EL (cell line): ENCODE measurements around the gene CYFIP1.
"Not testable (repeated sequence)": the region's sequence is repeated elsewhere in the genome, so short reads cannot be mapped to it uniquely, and the experiment has no call there.

Experiments
- DNase-seq: peaks from one replicate; pipeline ENCODE4 v3.0.0-alpha.2; 2016

Gene CYFIP1

DNA sequence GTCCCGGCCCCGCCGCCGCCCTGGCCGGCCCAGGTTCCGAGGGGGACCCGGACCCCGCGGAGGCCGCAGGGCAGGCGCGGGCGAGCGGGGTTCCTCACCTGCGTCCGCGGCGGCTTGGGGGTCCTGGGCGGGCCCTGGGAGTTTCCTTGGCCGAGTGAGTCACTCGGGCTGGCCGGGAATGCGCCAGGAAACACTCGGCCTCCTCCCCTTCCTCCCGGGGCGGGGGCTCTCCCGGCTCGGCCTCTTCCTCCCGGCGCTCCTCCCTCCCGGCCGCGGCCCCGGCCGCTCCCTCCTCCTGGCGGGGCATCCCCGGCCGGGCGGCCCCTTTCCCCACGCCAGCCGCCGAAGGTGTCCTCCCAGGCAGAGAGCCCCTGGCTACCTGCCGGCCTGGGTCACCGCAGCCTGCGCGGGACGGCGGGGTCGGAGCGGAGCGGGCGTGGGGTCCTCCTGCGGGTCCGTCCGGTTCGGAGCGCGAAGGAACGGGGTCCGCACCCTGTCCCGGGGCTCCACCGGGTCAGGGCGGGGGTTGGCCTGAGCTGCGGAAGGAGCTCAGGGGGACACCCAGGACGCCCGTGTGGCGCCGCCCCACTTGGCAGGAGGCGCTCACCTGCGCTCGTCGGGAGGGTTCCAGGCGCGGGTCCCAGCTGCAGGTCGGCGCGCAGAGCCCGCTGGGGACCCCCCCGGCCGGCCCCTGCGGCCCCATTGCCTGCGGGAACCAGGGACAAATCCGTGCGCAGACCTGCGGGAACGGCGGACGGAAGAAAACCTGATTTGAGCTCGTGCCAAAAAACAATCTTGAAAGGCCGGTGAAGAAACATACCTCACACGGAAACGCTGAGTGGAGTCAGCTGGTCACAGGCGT is at the start of gene CYFIP1:
TSS of gene CYFIP1 (minus strand) at position 180 of the 862 bp plus-strand sequence. CDS start 33,083 bp downstream, outside the sequence.
- peak; percentile 88 for DNase-seq

DNA sequence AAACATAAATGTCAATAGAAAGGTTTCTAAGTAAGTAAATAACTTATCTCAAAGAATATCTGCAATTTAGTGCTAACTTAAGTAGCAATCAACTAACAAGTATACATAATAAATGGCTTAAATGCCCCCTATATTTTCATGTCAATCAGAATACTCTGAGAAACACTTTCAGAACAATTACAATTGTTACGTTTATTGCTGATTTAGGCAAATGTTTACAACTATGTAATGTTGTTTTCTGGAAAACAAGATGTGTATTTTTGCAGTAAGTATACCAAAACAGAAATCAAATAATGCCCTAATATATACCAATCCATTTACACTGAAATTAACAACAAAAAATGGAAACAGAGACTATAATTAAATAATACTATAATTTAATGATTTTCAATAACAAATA is 46.0 kb upstream of the CYFIP1 start:
- DNase-seq: no peak

DNA sequence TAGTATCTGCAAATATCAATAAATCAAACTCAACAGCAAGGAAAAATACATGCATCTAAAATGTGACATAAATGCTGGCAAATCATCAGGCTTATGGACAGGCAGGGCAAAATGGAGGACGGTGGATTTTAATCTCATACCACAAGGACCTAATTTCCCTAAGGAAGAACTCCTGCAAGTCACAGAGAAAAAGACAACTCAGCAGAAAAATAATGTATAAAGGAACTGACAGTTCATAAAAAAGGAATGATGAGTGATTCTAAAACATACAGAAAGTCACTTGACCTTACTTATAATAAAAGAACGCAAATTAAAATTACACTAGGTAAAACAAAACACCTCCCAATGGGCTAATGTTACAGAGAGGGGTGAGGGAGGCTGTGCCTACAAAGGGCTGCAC is 42.0 kb upstream of the CYFIP1 start:
- no peak for DNase-seq

DNA sequence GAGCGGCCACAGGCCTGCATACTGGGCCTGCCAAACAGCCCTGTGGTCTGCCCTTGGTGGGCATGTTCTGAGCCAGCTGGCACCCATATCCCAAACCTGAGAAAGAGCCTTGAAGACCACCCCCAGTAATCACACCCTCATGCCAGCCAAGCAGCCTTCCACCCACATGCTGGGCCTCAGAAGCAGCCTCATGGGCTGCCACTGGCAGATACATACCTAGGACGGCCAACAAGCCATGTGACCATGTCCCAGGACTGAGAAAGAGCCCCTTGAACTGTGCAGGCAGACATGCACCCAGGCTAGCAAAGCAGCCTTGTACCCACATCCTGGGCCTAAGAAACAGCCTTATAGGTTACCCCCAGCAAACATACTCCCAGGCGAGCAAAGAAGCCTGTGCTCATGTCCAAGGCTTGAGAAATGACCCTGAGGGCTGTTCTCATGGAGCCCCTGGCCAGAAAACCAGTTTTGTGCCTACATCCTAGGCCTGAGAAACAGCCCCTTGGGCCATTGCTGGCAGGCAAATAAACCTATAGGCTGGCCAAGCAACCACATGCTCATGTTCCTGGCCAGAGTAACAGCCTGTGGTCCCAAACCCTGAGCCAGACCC is 34.3 kb upstream of the CYFIP1 start:
- DNase-seq: no peak

DNA sequence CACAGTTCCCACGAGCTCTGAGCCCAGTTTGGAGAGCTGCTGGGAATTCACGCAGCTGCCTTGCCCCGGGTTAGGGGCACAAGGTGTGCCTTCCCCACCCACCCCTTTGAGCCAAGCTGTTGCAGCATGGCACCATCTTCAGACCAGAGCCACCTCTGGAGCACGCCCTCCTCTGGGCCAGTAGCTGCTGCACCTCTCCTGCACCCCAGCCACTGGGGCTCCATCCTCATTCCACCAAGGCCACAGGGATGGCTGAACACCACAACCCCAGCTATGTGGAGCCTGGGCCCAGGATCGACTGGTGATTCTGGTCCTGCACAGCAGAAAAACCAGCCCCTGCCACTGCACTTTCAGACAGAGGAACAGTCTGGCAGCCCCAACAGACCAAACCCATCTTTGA is 33.5 kb upstream of the CYFIP1 start:
- no peak for DNase-seq

DNA sequence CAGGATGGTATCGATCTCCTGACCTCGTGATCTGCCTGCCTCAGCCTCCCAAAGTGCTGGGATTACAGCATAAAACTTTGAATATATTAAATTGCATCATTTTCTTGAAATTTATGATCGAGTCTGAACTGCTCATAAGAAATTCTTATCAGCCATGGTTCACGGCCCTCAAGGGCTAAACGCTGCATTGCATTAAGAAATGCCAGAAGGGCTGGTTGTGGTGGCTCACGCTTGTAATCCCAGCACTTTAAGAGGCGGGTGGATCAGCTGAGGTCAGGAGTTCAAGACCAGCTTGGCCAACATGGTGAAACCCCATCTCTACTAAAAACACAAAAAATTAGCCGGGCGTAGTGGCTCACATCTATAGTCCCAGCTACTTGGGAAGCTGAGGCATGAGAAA is 32.4 kb upstream of the CYFIP1 start:
- not testable (repeated sequence) for DNase-seq

DNA sequence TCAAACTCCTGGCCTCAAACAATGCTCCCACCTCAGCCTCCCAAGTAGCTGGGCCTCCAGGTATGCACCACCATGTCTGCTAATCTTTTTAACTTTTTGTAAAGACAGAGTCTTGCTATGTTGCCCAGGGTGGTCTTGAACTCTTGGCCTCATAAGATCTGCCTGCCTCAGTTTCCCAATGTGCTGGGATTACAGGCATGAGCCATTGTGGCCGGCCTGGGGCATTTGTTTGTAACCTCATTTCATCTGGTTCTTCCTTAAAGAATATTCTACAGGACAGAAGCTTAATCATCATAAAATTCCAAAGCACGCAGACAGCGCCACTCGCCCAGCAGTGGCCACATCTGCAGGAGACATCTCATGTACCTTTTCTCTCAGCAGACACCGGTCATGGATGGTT is 23.6 kb upstream of the CYFIP1 start:
- no peak for DNase-seq

DNA sequence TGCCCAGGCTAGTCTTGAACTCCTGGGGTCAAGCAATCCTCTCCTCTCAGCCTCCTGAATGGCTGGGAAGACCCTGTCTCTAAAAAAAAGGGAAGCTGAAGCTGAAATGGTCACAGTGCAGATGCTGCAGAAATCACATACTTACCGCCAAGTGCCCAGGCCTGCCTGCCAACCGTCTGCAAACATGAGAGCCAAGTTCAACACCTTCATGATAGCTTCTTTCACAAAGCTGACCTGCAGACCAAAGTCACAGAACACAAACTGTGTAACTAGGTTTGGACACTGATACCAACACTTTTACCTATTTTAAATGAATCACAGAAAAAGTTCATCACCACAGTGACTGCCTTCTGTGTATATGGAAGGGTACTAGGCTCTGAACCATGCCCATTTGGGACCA is 22.8 kb upstream of the CYFIP1 start:
- no peak for DNase-seq

DNA sequence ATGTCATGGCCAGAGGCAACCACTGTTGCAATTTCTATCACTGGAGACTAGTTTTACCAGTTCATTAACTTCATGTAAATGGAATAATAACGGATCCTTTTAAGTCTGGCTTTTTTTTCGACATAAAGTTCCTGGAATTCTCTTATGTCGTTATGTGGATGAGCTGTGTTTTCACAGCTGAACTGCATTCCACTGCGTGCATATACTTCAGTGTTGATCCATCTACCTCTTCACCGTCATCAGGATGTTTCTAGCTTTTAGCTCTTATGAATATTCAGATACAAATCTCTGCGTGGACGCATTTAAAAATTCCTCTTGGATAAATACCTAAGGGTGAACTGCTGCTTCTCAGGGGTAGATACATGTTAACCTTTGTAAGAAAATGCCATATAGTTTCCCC is 15.6 kb upstream of the CYFIP1 start:
- no peak for DNase-seq

DNA sequence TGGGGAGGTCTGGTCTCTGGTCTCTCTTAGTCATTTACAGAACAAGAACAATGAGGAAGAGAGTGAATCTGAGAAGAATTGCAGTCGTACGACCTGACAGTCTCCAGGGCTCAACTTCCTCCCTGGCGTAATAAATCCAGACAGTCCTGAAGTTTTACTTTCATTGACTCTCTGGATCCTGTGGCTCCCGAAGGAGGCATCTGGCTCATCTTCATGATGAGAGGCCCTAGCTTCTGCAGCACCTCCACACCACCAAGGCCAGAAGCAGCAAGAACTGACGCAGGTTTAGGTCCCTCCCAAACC is 11.8 kb upstream of the CYFIP1 start:
- no peak for DNase-seq

DNA sequence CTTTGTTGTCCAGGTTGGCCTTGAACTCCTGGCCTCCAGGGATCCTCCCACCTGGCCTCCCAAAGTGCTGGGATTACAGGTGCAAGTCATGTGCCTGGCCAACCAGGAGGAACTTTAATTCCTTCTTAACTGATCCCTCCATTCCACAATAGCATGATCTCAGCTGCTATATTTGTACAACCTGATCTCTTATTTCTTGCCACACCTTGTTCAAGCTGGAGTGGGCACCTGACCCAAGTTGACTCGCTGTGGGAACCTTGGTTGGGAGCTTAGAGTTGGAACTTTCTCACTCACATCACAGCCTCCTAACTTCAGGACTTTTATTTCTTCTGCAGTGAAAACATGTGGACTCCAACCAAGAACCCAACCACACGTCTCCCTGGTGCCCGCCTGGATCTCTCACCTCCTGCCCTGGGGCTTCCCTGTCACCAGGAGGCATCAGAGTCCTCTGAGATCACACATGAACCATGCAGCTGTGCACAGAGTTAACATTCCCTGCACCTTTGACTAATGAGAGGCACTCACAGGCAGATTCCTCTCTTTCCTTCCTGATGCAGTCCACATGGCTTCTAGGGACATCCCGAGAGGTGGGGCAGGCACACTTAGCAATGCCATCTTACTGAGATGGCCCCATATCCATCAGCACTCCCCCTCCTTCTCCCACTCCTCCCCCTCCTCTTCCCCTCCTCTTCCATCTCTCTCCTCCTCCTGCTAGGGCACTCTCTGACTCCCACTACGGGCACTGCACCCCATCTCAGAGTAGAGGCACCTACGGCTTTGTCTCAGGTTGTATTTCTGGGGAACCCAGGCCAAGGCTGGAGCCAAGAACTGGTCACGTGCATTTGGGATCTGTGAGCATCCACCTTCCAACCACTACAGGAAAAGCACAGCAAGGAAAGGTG is 9.7 kb upstream of the CYFIP1 start:
- DNase-seq: peak; percentile 8

DNA sequence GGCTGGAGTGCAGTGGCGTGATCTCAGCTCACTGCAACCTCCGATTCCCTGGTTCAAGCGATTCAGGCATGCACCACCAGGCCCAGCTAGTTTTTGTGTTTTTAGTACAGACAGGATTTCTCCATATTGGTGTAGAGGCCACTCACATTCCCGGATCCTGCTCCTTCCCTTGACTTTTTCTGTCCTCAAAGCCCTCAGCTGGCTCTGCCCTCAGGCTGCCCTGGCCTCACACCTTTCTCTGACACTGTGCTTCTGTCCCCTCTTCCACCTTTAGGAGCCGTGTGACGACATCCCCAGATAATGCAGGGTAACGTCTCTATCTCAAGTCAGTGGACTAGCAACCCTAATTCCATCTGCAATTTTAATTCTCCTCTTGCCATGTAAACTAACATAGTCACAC is 8.6 kb upstream of the CYFIP1 start:
- no peak for DNase-seq

DNA sequence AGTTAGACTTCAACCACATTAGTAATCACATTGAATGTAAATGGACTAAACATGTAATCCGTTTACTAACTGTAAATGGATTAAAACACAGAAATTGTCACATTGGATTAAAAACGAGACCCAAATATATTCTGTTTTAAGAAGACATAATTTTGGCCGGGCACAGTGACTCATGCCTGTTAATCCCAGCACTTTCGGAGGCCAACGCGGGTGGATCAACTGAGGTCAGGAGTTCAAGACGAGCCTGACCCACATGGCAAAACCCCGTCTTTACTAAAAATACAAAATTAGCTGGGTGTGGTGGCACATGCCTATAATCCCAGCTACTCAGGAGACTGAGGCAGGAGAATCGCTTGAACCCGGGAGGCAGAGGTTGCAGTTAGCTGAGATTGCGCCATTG is 1.8 kb upstream of the CYFIP1 start:
- not testable (repeated sequence) for DNase-seq

DNA sequence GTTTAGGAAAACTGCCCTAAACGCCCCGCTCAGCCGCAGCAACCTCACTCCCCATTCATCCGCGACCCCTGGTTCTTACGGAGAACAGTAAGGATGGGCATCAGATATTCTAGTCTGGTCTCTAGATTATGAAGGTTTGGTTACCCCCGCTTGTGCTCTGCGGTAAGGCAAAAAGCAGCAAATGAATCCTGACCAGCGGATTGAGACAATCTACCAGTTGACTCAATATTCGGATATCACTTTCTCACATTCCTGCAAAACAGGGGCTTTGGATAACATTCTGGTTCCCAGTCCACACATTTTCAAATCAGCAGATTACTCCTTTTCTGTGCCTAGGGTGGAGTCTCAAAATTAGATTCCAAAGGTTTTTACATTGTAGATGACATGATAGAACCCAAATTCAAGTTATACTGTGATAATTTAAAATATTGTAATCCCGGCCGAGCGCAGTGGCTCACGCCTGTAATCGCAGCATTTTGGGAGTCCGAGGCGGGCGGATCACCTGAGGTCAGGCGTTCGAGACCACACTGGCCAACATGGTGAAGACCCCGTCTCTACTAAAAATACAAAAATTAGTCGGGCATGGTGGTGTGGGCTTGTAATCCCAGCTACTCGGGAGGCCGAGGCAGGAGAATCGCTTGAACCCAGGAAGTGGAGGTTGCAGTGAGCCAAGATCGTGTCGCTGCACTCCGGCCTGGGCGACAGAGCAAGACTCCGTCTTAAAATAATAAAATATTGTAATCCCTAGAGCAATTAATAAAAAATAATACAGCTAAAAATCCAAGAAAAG is 1.1 kb upstream of the CYFIP1 start:
- DNase-seq: no peak

DNA sequence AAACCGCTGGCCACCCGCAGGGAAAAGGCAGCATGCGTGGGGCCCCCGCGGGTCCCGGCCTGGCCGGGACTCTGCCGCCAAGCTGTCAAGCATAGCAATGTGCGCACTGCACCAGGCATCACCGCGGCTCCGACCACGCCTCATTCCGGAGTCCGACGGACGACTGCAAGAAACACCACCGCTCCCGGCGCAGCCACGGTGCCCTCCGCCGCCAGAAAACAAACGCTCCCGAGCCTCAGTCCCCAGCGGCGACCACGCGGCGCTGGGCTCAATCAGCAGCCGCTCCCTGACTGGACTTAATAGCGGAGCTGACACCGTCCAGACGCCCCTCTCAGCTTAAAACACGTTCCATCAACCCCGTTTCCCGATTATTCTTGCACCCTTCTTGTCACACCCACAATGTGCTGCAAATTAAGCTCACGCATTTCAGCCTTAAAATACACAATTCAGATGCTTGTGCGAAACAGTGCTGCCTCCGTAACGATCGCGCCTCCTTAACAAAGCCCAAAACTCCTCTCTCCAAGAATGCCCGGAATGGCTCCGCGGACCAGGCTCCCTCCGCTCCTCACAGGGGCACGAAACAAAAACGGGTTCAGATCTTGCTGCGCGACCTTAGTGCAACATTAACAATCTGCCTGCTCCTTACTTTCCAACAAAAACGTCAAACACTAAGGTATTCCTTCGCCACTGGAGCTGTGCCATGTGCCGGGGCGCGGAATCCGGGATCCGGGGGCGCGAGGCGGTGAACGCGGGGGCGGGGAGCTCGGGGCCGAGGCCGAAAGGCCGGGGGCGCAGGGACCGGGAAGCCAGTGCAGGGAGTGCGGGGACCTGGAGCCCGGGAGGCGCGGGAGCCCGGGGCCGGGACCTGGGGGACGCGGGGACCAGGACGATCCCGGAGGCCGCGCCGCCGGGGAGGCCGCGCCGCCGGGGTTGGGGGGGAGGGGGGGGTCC is 655 bp downstream of the CYFIP1 start:
- peak; percentile 63 for DNase-seq

DNA sequence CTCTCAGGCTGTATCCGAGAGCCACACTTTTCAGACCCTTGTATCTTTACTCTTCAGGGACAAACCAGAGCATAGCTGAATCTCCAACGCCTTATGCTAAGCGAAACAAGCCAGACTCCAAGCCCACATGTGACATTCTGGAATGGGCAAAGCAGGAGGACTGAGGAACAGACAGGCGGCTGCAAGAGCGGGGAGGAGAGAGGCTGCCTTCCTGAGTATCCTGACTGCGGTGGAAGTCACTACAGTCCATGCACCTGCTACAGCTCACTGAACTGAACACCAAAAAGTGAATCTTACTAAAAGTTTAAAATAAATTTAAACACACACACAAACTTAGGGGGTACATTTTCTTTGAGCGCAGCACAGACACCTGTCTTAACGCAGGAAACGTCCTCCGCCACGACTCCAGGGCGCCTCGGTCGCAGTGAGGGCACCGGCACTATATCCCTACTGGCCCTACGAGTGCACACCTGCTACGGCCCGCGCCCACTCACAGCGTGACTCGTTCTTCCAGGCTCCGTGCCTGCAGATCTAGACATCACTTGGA is 1.4 kb downstream of the CYFIP1 start:
- no peak for DNase-seq

DNA sequence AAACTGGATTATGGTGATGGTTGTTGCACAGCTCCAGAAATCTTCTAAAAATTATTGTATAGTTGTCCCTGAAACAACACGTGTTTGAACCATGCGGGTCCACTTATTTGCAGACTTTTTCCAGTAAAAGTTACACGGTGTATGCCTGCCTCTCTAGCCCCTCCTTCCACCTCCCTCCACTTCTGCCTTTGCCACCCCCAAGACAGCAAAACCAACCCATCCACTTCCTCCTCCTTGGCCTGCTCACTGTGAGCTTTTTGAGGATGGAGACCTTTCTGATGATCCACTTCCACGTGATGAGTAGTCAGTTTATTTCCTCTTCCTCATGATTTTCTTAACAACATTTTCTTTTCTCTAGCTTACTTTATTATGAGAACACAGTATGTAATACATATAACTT is 5.4 kb downstream of the CYFIP1 start:
- no peak for DNase-seq

DNA sequence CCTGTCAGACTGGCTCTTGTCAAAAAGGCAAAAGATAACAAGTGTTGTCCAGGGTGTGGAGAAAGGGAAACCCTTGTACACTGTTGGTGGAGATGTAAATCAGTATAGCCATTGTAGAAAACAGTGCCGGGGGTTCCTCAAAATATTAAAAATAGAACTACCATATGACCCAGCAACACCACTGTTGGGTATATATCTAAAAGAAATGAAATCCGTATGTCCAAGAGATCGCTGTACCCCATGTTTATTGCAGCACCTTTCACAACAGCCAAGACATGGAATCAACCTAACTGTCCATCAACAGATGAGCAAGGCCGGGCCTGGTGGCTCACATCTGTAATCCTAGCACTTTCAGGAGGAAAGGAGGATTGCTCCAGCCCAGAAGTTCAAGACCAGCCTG is 6.2 kb downstream of the CYFIP1 start:
- no peak for DNase-seq

DNA sequence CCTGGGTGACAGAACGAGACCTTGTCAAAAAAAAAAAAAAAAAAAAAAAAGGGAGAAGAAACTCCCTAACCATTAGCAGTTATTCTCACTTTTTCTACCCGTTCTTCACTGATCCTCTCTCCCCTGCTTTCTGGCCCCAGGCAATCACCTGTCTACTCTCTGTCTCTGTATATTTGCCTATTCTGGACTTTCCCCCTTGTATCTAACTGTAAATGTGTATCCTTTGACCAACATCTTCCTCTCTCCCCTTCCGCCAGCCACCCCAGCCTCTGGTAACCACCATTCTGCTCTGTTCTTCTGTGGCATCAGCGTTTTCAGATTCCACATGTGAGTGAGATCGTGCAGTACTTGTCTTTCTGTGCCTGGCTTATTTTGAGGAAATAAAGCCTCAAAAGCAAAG is 6.9 kb downstream of the CYFIP1 start:
- DNase-seq: no peak

DNA sequence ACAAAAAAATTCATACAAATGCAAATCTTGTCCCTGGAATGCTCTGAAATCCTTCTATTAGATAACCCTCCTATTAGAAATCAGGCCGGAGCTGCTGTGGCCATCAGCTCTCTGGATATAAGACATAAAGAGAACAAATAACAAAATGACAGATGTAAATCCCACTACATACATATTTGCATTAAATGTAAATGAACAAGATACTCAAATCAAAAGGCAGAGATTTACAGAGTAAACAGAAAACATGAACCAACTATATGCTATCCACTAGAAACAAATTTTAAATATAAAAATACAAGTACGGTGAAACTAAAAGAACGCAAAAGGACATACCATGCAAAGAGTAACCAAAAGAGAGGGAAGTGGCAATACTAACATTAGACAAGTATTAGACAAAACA is 10.7 kb downstream of the CYFIP1 start:
- no peak for DNase-seq

DNA sequence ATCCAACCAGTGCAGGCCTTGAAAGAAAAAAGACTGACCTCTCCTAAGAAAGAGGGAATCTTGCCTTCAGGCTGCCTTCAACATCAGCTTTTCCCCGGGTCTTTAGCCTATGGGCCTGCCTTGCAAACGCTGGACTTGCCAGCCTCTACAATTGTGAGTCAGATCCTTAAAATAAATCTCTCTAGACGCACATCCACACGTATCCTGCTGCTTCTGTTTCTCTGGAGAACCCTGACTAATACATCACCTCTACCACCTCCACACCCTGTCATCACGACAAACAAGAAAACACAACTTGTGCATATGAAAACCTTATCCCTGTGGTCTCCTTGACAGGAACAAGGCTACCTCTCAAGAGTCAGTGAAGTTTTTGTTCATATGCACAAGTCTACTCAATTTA is 11.8 kb downstream of the CYFIP1 start:
- DNase-seq: peak; percentile 83
